COLO668 (cell line): ENCODE data around the gene NRSN2.
"Not testable (repeated sequence)": the region's sequence is repeated elsewhere in the genome, so short reads cannot be mapped to it uniquely, and the experiment has no call there.

Experiments used
- DNase-seq: peaks from one replicate; lab custom pipeline; 2025; ENCODE audit not compliant: unreplicated experiment; lab: John Stamatoyannopoulos, UW

Gene NRSN2

DNA sequence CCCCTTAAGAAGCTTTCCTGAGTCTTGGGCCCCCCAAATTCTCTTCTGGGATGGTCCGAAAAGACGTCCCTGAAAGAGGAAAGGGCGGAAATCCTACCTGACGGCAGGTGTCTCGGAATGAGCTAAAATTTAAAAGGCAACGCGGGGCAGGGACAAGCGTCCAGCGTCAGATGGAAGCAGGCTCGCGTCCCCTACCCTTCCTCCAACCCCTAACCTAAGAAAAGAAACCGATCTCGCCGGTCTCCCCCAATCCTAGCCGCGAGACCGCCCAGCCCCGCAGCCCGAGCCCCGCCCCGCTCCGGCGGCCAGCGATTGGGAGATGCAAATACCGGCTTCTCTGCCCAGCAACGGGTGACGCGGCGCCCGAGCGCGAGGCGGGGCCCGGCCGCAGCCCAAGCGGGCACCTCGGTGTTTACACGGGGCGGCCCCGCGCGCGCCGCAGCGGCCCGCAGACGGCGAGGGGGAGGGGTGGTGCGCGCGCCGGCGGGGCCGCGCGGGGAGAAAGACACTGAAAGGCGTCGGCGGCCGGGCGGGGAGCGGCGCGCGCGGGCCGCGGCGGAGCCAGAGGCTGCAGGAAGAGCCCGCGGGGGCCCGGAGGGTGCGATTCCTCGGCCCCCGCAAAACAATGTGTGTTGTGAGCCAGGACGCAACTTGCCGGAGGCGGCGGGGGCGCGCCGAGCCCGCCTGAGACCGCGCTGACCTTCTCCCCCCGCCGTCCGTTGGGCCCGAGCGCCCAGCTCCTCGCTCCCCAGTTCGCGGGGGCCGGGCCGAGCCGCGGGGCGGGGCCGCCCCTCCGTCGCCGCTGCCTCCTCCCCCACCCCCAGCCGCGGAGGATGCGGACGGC, 21.6 kb upstream of the NRSN2 start, which contains the start of gene SOX12:
Gene SOX12 (plus strand): TSS at position 508 of the 844 bp plus-strand sequence. CDS start 373 bp downstream, outside the sequence.
- peak; percentile 97 for DNase-seq

- peak; percentile 81 for DNase-seq
Observed at GRCh38 chr20:325889-326644, 20.8 kb upstream of the NRSN2 start.

- peak; percentile 61 for DNase-seq
Observed at GRCh38 chr20:326645-327185, 20.2 kb upstream of the NRSN2 start.

DNA sequence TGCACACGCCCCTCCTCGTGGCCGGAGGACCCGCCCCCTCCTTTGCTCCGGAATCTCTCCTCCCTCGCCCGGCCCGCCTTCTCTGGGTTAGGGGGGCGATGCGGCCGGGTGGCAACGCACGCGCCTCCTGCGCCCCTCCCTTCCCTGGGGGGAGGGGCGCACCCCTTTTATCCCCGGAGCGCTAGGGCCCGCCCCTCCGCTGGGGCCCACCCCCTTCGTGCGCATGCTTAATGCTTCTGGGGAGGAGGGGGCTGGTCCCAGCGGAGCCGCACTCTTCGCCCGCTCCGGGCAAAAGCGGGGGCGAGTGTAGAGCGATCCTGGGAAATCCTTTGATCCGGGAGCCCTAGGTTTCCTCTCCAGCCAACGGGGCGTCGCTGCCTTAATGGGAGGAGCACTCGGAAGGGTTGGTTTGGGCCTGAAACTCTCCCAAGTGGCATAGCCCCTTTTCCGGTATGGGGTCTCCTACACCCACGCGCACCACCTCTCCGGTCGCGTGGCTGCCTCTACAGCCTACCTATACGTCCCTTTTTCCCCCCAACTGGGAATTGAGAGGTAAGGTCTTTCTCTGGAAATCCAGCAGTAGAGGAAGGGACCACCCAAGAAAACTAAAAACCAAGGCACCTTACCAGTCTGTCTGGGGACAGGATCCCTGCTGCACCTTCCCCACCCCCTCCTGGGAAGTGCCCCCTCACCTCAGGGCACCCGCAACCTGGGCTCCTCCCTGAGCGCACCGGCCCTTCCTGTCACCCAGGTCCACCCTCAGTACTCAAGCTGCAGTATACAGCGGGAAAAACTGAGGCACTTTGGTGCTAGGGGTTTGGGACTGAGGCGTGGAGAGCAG, 19.5 kb upstream of the NRSN2 start:
- peak; percentile 88 for DNase-seq

DNA sequence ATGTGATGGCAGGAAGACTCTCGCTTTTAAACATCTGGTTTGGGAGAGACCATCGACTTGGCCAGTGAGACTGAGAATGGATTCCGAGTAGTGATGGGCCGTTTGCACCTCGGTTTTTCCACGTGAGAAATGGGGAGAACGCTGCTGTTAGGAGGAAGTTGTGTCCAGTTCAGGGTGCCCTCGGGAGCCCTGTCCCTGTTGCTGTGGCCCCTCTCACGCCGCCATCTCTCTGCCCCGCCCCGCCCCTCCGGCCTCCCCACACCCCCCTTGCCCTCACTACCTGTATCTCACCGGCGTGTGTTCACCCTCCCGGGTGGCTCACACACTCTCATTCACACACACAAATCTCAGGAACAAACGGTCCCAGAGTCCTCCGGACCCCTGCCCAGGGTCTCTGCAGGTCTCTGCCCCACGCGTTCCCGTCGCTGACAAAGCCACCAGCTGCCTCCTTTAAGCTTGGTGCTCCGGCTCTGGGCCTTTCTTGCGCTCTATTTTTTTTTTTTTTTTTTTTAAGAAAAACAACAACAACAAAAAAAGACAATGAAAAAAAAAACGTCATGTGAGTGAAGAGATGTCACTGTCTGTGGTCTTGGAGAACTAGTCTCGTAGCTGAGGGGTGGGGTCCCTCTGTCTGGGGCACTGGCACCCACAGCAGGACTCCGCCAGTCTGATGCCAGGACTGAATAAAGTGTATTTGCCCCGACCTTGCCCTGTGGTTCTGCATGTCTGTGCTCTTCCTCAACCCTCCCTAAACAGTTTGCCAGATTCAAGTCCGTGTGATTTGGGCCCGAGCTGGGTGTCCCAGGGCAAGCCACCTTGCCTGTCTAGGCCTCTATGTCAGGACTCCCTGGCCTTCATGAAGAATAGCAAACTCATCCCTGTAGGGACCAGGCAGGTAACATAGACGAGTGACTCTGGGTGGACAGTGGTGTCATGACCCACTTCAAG, 18.6 kb upstream of the NRSN2 start:
- DNase-seq = no peak

GRCh38 chr20:328975-329695, 17.8 kb upstream of the NRSN2 start:
- no peak for DNase-seq

- DNase-seq = peak; percentile 89
Observed at GRCh38 chr20:329851-330232, 17.1 kb upstream of the NRSN2 start.

GRCh38 chr20:330233-331149, 16.4 kb upstream of the NRSN2 start:
- DNase-seq = peak; percentile 36

GRCh38 chr20:334578-334977, 12.3 kb upstream of the NRSN2 start:
- no peak for DNase-seq

- DNase-seq = not testable (repeated sequence)
Observed at GRCh38 chr20:336040-336439, 10.9 kb upstream of the NRSN2 start.

DNA sequence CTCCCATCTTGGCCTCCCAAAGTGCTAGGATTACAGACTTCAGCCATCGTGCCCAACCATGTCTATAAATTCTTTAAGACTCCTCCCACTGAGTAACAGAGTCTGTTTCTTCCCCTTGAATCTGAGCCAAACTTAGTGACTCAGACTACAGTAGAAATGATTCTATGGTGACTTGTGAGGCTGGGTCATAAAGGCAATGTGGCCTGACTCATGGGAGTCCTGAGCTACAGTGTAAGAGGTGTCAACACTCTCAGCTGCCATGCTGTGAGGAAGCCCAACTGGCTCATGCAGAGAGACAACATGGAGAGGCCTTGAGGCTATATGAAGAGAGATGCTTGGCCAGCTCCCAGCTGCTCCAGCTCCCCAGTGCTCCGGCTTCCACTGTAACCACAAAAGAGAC, 5.2 kb upstream of the NRSN2 start:
- DNase-seq = no peak

- no peak for DNase-seq
Observed at GRCh38 chr20:343107-343506, 3.8 kb upstream of the NRSN2 start.

DNA sequence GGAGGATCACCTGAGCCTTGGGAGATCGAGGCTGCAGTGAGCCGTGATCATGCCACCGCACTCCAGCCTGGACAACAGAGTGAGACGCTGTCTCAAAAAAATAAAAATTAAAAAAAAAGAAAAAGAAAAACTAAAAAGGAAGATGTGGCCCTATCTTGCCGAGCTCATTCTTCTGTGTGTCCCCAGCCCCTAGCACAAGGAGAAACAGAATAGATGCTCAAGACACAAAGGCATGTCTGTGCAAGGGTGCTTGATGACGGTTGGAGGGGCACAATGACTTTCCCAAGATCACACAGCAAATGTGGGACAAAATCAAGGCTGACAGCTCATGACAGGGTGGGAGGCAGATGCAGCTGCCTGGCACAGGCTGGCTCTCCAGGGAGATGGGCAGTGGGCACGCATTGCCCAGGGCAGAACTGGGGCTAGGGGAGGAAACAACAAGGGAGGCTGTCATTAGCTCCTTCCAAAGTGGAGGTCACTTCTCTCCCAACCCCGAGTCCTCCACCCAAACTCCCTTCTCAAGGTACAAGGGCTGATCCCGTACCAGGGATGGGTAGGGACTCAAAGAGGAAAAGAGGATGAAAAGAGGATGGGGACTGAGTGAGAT, 775 bp upstream of the NRSN2 start:
- no peak for DNase-seq

DNA sequence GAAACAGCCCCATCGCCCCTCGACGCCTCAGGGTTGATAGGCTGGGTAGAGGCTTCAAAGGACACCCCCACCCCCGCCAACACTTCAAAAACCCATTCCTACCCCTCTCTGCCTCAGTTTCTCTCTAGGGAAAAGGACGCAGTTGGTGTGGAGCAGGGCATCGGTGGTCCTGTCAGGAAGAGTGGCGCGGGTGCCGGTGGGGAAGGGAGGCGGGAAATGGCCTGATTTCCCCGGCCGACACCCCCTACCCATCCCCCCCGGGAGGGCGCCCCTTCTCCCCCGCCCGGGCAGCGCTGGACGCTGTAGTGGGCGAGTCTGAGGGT, 367 bp downstream of the NRSN2 start:
- DNase-seq = no peak

DNA sequence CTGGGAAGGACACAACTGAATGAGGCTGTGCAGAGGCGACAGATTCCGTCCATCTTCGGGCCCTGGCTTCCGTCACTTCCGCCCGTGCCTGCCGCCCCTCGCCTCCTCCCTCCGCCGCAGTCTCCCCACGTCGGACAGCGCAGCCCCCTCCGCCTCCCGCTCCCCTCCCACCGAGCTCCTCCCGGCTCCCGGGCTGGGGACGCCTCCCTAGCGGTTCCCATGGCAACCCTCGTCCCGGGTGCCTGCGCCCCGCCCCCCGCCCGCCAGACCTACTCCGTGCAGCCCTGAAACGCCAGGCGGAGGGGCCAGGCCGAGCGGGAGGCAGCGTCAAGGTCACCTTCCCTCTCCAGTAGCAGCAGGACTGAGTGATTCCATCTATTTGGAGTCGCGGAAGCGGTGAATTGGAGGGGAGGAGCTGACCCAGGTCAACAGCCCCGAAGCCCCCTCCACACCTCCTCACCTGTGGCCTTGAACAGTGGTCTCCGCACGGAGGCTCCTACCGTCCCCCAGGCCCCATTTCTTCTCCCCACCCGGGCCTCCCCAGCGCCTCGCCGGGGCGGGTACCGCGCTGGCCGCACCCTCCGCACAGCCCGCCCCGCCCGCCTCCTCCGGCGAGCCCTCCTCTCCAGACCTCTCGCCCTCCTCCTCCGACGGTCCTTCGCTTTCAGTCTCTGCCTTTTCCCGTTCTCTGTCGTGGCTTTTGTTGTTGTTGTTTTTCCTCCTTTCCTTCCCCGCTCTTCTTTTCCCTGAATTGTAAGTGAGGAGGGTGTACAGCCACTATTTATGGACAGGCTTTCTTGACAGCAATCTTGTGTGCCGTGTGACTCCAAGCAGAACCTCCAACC, 951 bp downstream of the NRSN2 start:
- DNase-seq = peak; percentile 94

GRCh38 chr20:348972-349841, 2.3 kb downstream of the NRSN2 start:
- no peak for DNase-seq
